ENCODE results near the gene CORO2B.

Gene CORO2B

GRCh38 chr15:68627995-68628394, 49.2 kb downstream of the CORO2B start:
- no peak for DNase-seq (ENCODE audit: low spot score)

- DNase-seq (ENCODE audit: low spot score) = no peak
Measured at GRCh38 chr15:68629519-68630210, 50.9 kb downstream of the CORO2B start.

- no peak for DNase-seq (ENCODE audit: low spot score)
Measured at GRCh38 chr15:68630211-68630555, 51.4 kb downstream of the CORO2B start.

GRCh38 chr15:68630836-68631235, 52.0 kb downstream of the CORO2B start:
- no peak for DNase-seq (ENCODE audit: low spot score)

GRCh38 chr15:68631601-68632051, 52.8 kb downstream of the CORO2B start:
- DNase-seq (ENCODE audit: low spot score) = no peak

GRCh38 chr15:68632101-68632500, 53.3 kb downstream of the CORO2B start:
- no peak for DNase-seq (ENCODE audit: low spot score)

- DNase-seq (ENCODE audit: low spot score) = no peak
Measured at GRCh38 chr15:68633231-68634121, 54.7 kb downstream of the CORO2B start.

GRCh38 chr15:68634122-68634482, 55.3 kb downstream of the CORO2B start:
- no peak for DNase-seq (ENCODE audit: low spot score)

- DNase-seq (ENCODE audit: low spot score) = no peak
Measured at GRCh38 chr15:68634531-68634930, 55.7 kb downstream of the CORO2B start.

GRCh38 chr15:68635141-68635540, 56.3 kb downstream of the CORO2B start:
- DNase-seq (ENCODE audit: low spot score) = no peak

- no peak for DNase-seq (ENCODE audit: low spot score)
Measured at GRCh38 chr15:68636256-68636655, 57.5 kb downstream of the CORO2B start.

GRCh38 chr15:68637767-68638404, 59.1 kb downstream of the CORO2B start:
- no peak for DNase-seq (ENCODE audit: low spot score)

- no peak for DNase-seq (ENCODE audit: low spot score)
Measured at GRCh38 chr15:68638953-68639515, 60.2 kb downstream of the CORO2B start.

GRCh38 chr15:68639926-68640600, 61.3 kb downstream of the CORO2B start:
- DNase-seq (ENCODE audit: low spot score) = no peak

- no peak for DNase-seq (ENCODE audit: low spot score)
Measured at GRCh38 chr15:68640791-68641331, 62.1 kb downstream of the CORO2B start.

- DNase-seq (ENCODE audit: low spot score) = no peak
Measured at GRCh38 chr15:68641376-68641775, 62.6 kb downstream of the CORO2B start.

- DNase-seq (ENCODE audit: low spot score) = no peak
Measured at GRCh38 chr15:68642491-68642845, 63.7 kb downstream of the CORO2B start.

GRCh38 chr15:68643216-68643830, 64.5 kb downstream of the CORO2B start:
- DNase-seq (ENCODE audit: low spot score) = no peak

- DNase-seq (ENCODE audit: low spot score) = no peak
Measured at GRCh38 chr15:68644083-68644904, 65.5 kb downstream of the CORO2B start.

GRCh38 chr15:68644996-68645395, 66.2 kb downstream of the CORO2B start:
- no peak for DNase-seq (ENCODE audit: low spot score)

- no peak for DNase-seq (ENCODE audit: low spot score)
Measured at GRCh38 chr15:68646156-68646555, 67.4 kb downstream of the CORO2B start.

Data from activated CD4-positive, alpha-beta T cell treated with anti-CD3 and anti-CD28 coated beads, Interleukin-2, Interleukin-4, amounts not matched to agents 100 ng/mL and 50 ng/mL, durations not matched to agents 16 hours and 8 hours (primary cell).